ENCODE measurements around the gene PLAC1. TPM values are rescaled to one million over a fixed set of nuclear protein-coding genes. Genes with fewer than 3 reads are reported as not detected.

PLAC1 gene
- total and polyA plus RNA-seq, 2 experiments from 2014 or later = 0.93 to 2.9 TPM

DNA sequence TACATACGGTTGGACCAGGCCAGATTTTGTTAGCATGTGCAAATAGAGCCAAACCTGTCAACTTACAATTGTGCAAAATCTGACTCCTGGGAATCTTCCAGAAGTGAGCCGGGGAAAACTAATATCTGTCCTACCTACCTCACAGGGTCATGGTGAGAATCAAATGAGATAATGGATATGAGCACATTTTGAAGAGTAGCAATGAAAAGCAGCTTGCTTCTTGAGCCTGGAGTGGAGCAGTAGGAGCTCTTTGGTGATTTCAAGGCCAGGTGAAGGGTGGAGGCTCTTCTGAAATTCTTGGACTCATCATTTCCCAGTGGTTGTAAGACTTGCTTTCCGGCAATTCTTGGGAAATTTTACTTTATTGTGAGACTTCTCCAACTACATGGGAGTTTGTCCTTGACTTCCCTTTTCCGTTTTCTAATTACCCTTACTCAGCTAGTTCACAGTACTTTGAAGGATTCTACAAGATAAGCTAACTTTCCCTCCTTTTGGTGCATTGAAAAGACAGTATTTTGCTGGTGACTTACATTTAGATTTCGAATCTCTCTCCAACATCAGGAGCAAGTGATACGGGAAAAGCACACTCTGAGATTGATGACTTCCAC lies 12.2 kb downstream of the PLAC1 start:
- Histone ChIP-seq H3K9me3 (ENCODE audit: low read depth) (no peaks in the 10 kb centered on the region), H2AFZ (no peak overlapping the region), H3K27me3 (no peaks in the 10 kb centered on the region), H3K36me3 (replicated peaks; ENCODE audit: insufficient read depth, low read depth) (no peaks in the 10 kb centered on the region), H3K79me2 (no peaks in the 10 kb centered on the region), H3K9me2 (replicated peaks; ENCODE audit: insufficient read depth) (no peaks in the 10 kb centered on the region), H3K4me2 (no peak overlapping the region), H3K4me3 (no peak overlapping the region), H3K4me1 (ENCODE audit: insufficient read depth) (no peaks in the 10 kb centered on the region), H3K27ac (no peak overlapping the region), H4K20me1 (ENCODE audit: insufficient read depth, poor library complexity, severe bottlenecking) (no peaks in the 10 kb centered on the region)
- WGBS (ENCODE audit: low lambda C conversion rate, missing lambda C conversion rate) = 76% methylated on average over 6 of the region's 6 CpGs
- TF ChIP-seq EZH2phosphoT487 (IDR thresholded peaks at IDR 0.05; ENCODE audit: low read depth, severe bottlenecking, unreplicated experiment) (no peak), CTCF (IDR thresholded peaks at IDR 0.05; ENCODE audit: poor library complexity) (no peak), EZH2 (IDR thresholded peaks at IDR 0.05; ENCODE audit: borderline replicate concordance) (no peak)
- no peak for DNase-seq (ENCODE audit: low spot score)

- Histone ChIP-seq H3K79me2 (no peaks in the 10 kb centered on the region), H3K9me2 (replicated peaks; ENCODE audit: insufficient read depth) (no peaks in the 10 kb centered on the region), H3K27me3 (no peaks in the 10 kb centered on the region), H2AFZ (no peak overlapping the region), H3K27ac (no peak overlapping the region), H3K36me3 (replicated peaks; ENCODE audit: insufficient read depth, low read depth) (no peaks in the 10 kb centered on the region), H4K20me1 (ENCODE audit: insufficient read depth, poor library complexity, severe bottlenecking) (no peaks in the 10 kb centered on the region), H3K9me3 (ENCODE audit: low read depth) (no peaks in the 10 kb centered on the region), H3K4me1 (ENCODE audit: insufficient read depth) (no peaks in the 10 kb centered on the region), H3K4me2 (no peak overlapping the region), H3K4me3 (no peak overlapping the region)
- WGBS (ENCODE audit: low lambda C conversion rate, missing lambda C conversion rate) = 42% methylated on average over 1 of the region's 1 CpG
- TF ChIP-seq EZH2 (IDR thresholded peaks at IDR 0.05; ENCODE audit: borderline replicate concordance) = no peak
- no peak for TF ChIP-seq CTCF (IDR thresholded peaks at IDR 0.05; ENCODE audit: poor library complexity)
- TF ChIP-seq EZH2phosphoT487 (IDR thresholded peaks at IDR 0.05; ENCODE audit: low read depth, severe bottlenecking, unreplicated experiment) = no peak
- DNase-seq (ENCODE audit: low spot score) = no peak
Measured at GRCh38 chrX:134642386-134642785, 15.9 kb downstream of the PLAC1 start.

DNA sequence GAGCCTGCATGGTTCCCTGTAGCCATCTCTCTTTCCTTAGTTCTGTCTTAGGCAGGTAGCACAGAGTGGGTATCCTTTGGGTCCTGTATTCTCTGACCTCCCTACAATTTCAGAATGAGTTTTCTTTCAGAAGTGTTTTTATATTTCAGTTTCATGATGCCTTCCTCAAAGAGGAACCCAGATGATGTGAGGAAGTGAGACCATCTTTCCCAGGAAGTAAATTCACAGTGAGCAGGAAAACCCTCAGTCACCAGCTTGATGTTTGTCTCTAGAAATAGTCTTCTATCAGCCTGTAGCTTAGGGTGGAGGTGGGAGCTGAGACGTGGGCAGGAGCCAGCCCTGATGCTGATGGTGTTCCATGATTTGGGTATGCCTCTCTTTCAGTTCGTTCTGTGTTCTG lies 16.9 kb downstream of the PLAC1 start:
- H3K79me2 ChIP-seq = no peaks in the 10 kb centered on the region
- DNase-seq (ENCODE audit: low spot score) = no peak
- H3K4me1 ChIP-seq (ENCODE audit: insufficient read depth) = no peaks in the 10 kb centered on the region
- H3K36me3 ChIP-seq (replicated peaks; ENCODE audit: insufficient read depth, low read depth) = no peaks in the 10 kb centered on the region
- no peaks in the 10 kb centered on the region for H3K9me2 ChIP-seq (replicated peaks; ENCODE audit: insufficient read depth)
- no peaks in the 10 kb centered on the region for H3K9me3 ChIP-seq (ENCODE audit: low read depth)
- whole genome bisulfite sequencing (ENCODE audit: low lambda C conversion rate, missing lambda C conversion rate) = 51% methylated on average over 2 of the region's 2 CpGs
- H2AFZ ChIP-seq = no peak overlapping the region
- H4K20me1 ChIP-seq (ENCODE audit: insufficient read depth, poor library complexity, severe bottlenecking) = no peaks in the 10 kb centered on the region
- TF ChIP-seq CTCF (IDR thresholded peaks at IDR 0.05; ENCODE audit: poor library complexity) = no peak
- no peak for TF ChIP-seq EZH2 (IDR thresholded peaks at IDR 0.05; ENCODE audit: borderline replicate concordance)
- no peak for TF ChIP-seq EZH2phosphoT487 (IDR thresholded peaks at IDR 0.05; ENCODE audit: low read depth, severe bottlenecking, unreplicated experiment)
- H3K27me3 ChIP-seq = no peaks in the 10 kb centered on the region
- no peak overlapping the region for H3K4me2 ChIP-seq
- H3K4me3 ChIP-seq = no peak overlapping the region
- no peak overlapping the region for H3K27ac ChIP-seq
